Rectal smooth muscle tissue (tissue), 1 donor: ENCODE measurements around the gene RNF181.
A peak's percentile ranks its signal among the peaks of the same experiment; 100 is the strongest.
"Not testable (repeated sequence)": the region's sequence is repeated elsewhere in the genome, so short reads cannot be mapped to it uniquely, and the experiment has no call there.

Experiments
- H3K27ac ChIP-seq: one replicate; pipeline ENCODE4 v1.7.0; 2013; ENCODE audit warnings: low read depth, low read length, inconsistent platforms
- H3K27me3 ChIP-seq: one replicate; pipeline ENCODE4 v1.7.0; 2013; ENCODE audit warnings: low read length; ENCODE audit not compliant: control insufficient read depth, insufficient read depth
- H3K36me3 ChIP-seq: one replicate; pipeline ENCODE4 v1.7.0; 2013; ENCODE audit warnings: low read length; ENCODE audit not compliant: control insufficient read depth, insufficient read depth
- H3K4me1 ChIP-seq: one replicate; pipeline ENCODE4 v1.7.0; 2013; ENCODE audit warnings: low read length; ENCODE audit not compliant: control insufficient read depth, insufficient read depth
- H3K4me3 ChIP-seq: one replicate; pipeline ENCODE4 v1.7.0; 2013; ENCODE audit warnings: low read length
- H3K9ac ChIP-seq: one replicate; pipeline ENCODE4 v1.7.0; 2013; ENCODE audit warnings: low read length

Gene RNF181

DNA sequence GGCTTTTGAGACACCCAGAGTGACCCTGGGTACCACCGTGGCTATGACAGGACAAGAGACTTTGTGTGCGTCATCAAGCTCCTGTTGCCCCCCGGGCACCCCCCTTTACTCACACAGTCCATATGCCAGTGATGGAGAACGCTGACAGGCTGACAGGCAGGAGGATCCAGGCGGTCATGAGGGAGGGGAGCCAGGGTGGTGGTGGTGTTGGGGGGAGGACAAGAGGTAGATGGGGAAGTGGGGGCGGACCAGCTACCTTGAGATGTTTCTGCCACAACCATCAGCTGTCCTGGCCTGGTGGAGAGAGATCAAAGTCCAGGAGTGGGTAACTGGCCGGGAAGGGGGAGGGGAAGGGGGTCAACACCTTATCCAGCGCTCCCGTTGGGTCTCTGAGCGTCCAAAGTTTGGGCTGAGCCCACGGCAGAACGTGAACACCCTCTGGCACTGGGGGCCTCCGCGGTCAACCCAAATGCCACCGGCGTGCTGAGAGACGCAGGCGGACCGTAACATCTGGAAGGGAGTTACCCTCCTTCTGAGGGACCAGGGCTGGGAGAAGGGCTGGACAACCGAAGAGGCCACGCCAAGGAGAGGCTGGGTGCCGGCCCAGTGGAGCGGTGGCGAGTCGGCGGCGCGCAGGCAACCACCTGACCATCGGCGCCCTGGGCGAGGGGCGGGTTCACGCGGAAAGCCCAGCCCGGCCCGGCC lies 6.4 kb downstream of the RNF181 start:
- Histone ChIP-seq H3K4me1 (peaks cover 11% of the 10 kb centered on the region), H3K4me3 (peak overlapping the region; percentile 61), H3K27ac (peak overlapping the region; percentile 86), H3K27me3 (no peaks in the 10 kb centered on the region), H3K36me3 (peaks cover 7% of the 10 kb centered on the region), H3K9ac (peak overlapping the region; percentile 19)

DNA sequence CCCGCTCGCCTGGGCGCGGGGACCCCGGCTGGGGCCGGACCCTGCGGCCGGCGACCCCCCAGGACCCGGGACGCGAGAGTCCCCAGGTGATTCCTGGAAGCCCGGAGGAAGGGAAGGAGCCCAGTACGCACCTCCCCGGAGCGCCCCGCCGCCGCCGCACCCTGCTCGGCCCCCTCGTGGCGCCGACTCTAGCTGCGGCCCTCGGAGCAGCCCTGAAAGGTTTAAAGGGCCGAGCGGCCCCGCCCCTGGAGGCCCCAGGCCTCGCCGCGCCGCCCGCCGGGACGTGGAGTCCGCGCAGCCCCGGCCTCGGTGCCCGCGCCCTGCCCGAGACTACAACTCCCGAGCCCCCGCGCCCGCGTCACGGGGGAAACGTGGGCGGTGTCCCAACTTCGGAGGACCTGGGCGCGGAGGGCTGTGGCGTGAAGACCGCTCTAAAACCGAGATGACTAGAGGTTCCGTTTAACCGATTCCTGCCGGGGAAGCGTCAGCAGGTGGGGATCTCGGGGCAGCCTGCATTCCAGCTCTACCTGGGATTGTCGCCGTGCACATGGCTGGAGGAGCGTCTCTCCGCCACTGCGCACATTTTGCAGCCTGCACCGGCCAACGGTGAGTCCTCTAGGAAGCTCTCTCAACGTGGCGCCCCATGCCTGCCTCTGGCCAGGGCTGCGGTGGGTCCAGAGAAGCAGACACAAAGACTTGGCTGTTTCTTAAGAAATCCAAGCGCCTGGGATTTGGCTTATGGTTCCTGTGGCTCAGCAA lies 7.1 kb downstream of the RNF181 start, which contains the start of gene TMEM150A:
TSS of gene TMEM150A (minus strand) at position 223 of the 759 bp plus-strand sequence. CDS start 750 bp downstream, outside the sequence.
- H3K4me1 ChIP-seq, result peaks cover 11% of the 10 kb centered on the region
- H3K27me3 ChIP-seq, result no peaks in the 10 kb centered on the region
- H3K9ac ChIP-seq, result peak within 1 kb of the TSS; percentile 75
- peaks cover 7% of the 10 kb centered on the region for H3K36me3 ChIP-seq
- H3K27ac ChIP-seq, result peak within 1 kb of the TSS; percentile 86
- peak within 1 kb of the TSS; percentile 97 for H3K4me3 ChIP-seq

DNA sequence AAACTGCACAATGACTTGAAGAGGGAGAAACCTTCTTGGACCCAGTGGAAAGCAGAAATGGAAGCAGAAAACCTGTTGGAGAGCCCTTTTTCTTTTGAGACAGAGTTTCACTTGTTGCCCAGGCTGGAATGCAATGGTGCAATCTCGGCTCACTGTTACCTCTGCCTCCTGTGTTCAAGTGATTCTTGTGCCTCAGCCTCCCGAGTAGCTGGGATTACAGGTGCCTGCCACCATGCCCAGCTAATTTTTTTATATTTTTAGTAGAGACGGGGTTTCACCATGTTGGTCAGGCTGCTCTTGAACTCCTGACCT lies 8.5 kb downstream of the RNF181 start:
- peaks cover 11% of the 10 kb centered on the region for H3K4me1 ChIP-seq
- H3K36me3 ChIP-seq, H3K27me3 ChIP-seq, H3K27ac ChIP-seq, H3K9ac ChIP-seq: not testable (repeated sequence)
- H3K4me3 ChIP-seq, result peak overlapping the region; percentile 17

DNA sequence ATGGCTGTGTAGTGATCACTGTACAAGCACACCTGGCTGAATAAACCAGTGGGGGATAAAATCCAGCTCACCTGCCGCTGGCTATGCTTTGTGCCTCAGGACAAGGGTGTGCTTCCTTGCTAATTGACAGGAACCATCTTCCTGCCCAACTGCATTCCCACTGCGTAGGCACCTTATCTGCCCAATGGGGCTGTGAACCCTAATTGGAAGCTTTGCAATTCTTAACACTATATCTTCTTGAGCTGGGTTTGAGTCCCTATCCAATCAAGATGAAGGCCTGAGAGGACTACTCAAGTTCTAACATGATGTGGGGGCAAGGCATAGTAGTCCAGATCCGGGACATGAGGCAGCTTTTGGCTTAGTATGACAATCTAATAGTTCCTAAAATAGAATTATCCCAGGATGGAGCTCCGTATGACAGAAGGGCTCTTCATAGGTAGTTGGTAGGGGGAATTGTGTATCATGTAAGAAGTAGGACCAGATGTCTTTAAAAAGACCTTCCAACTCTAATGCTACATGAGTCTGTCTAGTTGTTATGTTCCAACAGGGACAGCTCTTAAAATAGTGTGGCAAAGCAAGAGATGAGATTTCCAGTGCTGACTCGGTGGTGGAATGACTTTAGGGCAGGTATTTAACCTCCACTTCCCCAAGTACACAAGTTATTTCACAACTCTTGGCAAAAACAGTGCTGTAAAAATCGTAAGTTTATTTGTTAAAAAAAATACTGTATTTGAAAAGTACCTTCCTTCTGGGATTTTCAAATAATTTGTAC lies 9.2 kb downstream of the RNF181 start:
- no peaks in the 10 kb centered on the region for H3K27me3 ChIP-seq
- H3K9ac ChIP-seq, result no peak overlapping the region
- H3K4me1 ChIP-seq, result peaks cover 11% of the 10 kb centered on the region
- peak overlapping the region; percentile 19 for H3K4me3 ChIP-seq
- peaks cover 7% of the 10 kb centered on the region for H3K36me3 ChIP-seq
- H3K27ac ChIP-seq, result no peak overlapping the region

DNA sequence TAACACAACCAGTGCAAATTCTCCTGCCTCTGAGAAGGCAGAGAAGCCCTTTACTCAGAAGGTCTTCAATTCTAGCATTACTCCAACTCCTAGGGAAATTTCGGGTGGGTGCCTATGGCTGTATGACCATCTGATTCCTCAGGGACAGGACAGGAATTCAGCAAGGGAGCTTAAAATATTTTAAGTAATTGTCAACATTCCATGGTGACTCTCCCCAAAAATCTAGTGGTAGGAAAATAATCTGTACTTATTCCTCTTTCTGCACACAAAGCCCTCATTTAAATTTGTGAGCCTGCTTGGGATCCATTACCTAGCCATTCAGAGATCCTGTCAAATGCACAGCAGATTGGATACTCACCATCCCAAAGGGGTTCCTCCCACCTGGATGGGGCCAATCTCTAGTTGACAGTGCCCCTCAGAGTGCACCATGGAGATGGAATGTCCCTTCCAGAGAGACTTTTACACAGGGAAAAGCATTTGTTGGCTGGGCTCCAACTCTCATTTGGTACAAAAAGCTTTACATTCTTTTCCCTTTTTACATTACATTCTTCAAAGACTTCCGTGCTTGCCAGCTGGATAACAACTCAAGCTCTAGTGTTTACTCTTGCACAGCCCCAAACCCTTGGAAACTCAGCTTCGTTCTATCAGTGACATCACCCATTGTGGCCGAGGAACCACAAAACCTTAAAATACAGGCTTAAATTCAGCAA lies 10.0 kb downstream of the RNF181 start:
- H3K27ac ChIP-seq, result no peak overlapping the region
- H3K27me3 ChIP-seq, result no peaks in the 10 kb centered on the region
- H3K36me3 ChIP-seq, result peaks cover 7% of the 10 kb centered on the region
- H3K9ac ChIP-seq, result no peak overlapping the region
- no peak overlapping the region for H3K4me3 ChIP-seq
- peaks cover 14% of the 10 kb centered on the region for H3K4me1 ChIP-seq

DNA sequence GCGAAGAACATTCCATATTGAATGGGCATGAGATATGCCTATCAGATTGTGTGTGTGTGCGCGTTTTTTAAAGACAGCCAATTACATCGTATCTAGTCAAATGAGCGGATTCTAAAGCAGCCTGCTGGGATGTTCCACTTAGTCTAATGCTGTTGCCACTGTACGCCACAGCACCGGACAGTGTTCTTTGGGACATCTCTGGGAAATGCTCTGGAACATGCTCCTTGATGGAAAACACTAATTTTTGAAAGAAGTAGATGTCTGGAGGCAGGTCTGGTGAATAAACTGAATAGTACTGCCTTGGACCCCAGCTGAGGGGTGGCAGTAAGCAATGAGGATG lies 10.5 kb downstream of the RNF181 start:
- no peak overlapping the region for H3K9ac ChIP-seq
- H3K27me3 ChIP-seq, result no peaks in the 10 kb centered on the region
- no peak overlapping the region for H3K27ac ChIP-seq
- no peak overlapping the region for H3K4me3 ChIP-seq
- H3K36me3 ChIP-seq, result peaks cover 7% of the 10 kb centered on the region
- H3K4me1 ChIP-seq, result peaks cover 16% of the 10 kb centered on the region

DNA sequence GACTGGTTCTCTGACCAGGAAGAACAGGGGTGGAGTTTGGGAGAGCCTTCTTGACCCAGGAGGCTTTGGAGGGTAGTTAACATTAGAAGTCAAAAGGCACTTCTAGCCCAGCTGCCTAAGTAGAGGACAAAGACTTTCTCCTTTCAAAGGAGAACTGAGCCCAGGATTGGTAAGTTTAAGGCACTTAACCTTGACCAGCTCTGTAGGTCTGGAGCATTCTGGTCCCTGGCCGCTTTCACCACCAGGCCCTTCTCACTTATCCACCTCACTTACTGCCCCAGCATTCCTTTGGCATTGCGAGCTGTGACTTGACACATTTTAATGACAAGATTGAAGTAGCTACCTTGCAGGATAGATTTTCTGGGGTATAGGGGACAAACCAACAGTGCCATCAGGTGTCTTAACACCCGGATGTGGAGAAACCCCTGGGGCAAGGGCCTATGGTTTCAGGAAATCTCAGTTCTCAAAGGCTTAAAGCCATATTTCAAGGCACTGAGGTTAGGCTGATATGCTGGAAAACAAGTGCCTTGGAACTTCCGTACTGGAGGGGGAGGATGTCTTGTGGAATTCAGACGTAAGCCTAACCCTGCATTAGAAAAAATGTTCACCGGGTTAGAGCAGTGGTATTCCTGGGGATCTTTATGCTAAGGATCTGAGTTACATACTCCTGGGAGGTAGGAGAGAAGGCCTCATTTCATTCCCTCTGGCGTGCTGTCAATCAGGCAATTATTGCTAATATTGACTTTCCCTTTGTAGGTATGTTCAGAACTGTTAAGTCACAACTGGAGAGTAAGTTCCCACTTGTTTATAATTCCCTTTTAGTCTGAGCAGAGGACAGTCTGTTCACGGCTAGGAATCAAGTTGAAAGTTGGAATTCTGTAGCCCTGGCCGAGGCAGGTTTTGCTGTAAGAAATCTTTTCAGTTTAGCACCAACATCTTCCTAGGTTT lies 12.0 kb downstream of the RNF181 start:
- Histone ChIP-seq H3K9ac (no peak overlapping the region), H3K27ac (no peak overlapping the region), H3K4me1 (peaks cover 20% of the 10 kb centered on the region), H3K27me3 (no peaks in the 10 kb centered on the region), H3K4me3 (no peak overlapping the region), H3K36me3 (peaks cover 7% of the 10 kb centered on the region)

DNA sequence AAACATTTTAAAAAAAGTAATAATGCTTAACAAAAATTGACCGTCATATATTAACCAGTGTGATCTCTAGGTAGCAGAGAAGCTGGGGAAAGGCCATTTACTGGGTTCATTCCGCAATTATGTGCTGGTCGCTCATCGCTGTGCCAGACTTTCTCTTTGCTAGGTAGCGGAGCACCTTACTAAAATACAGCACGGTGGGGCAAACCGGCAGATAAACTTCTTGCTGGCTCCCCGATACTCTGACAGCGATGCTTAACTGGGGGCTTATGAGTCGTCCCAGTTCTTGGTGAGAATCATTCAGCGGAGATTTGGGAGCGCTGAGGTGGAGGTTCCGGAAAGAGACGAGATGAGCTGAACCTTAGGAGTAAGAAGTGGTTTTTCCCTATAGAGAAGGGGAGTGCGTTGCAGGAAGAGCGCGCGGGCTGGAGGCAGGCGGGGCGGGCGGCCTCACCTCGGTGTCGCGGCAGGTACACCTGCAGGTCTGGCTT lies 15.7 kb downstream of the RNF181 start:
- H3K4me1 ChIP-seq, result peaks cover 9% of the 10 kb centered on the region
- peak overlapping the region; percentile 66 for H3K4me3 ChIP-seq
- peak overlapping the region; percentile 73 for H3K27ac ChIP-seq
- H3K9ac ChIP-seq, result peak overlapping the region; percentile 16
- no peaks in the 10 kb centered on the region for H3K27me3 ChIP-seq
- H3K36me3 ChIP-seq, result peaks cover 7% of the 10 kb centered on the region

DNA sequence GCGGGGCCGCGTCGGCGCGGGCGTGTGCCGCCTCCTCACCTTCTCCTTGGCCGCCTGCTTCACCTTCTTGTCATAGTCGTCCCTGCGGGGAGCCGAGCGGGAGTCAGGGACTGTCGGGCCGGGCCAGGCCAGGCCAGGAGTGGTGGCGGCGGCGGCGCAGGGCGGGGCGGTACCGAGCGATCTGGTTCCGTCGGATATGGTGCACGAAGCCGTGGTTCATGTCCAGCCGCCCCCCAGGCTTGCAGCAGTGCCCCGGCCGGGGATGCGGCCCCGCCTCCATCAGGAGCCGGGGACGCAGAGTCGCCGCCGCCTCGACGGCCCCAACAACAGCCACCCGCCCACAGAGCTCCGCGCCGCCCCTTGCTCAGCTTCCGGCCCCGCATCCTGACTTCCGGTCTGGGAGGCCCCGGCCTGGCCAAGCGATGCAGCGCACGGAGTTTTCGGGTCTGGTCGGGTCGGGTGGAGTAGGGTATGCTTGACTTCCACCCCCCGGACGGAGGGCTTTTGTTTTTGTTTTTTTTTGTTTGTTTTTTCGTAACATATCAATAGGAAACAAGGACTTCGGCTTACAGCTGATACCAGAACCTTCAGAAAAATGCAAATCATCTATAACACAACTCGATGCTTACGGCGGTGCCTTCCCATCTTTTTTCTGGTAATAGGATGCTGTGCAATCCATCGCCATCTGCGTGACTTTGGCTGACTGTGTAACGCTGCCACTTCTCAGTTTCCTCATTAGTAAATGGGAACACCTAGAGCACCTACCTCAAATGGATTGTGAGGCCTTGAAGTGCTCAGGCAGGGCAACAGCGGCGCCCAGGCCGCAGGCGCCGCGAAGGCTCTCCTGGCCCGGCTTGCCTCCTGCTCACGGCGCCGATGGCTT lies 16.4 kb downstream of the RNF181 start, which contains the start of gene C2orf68:
TSS of gene C2orf68 (minus strand) at position 362 of the 883 bp plus-strand sequence. CDS start at position 280, 82 bp downstream.
- H3K27me3 ChIP-seq, result no peaks in the 10 kb centered on the region
- peak within 1 kb of the TSS; percentile 38 for H3K9ac ChIP-seq
- H3K4me3 ChIP-seq, result peak within 1 kb of the TSS; percentile 66
- H3K27ac ChIP-seq, result peak within 1 kb of the TSS; percentile 84
- peaks cover 9% of the 10 kb centered on the region for H3K4me1 ChIP-seq
- H3K36me3 ChIP-seq, result peaks cover 7% of the 10 kb centered on the region

DNA sequence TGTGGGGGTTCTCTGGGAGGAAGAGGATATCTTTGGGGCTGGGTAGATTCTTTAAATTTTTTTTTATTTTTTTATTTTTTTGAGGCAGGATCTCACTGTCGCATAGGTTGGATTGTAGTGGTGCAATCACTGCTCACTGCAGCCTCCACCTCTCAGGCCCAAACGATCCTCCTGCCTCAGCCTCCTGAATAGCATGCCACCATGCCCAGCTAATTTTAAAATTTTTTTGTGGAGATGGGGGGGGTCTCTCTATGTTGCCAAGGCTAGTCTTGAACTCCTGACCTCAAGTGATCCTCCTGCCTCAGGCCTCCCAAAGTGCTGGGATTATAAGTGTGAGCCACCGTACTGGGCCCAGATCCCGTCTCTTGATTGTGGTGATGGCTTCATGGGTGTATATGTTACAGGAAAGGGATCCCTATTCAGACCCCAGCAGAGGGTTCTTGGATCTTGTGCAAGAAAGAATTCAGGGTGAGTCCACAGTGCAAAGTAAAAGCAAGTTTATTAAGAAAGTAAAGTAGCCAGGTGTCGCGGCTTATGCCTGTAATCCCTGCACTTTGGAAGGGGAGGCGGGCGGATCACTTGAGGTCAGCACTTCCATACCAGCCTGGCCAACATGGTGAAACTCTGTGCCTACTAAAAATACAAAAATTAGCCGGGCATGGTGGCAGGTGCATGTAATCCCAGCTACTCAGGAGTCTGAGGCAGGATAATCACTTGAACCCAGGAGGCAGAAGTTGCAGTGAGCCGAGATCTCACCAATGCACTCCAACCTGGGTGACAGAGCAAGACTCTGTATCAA lies 18.4 kb downstream of the RNF181 start:
- H3K36me3 ChIP-seq, result peaks cover 4% of the 10 kb centered on the region
- H3K9ac ChIP-seq, result no peak overlapping the region
- no peaks in the 10 kb centered on the region for H3K27me3 ChIP-seq
- no peak overlapping the region for H3K27ac ChIP-seq
- H3K4me3 ChIP-seq, result no peak overlapping the region
- H3K4me1 ChIP-seq, result peaks cover 11% of the 10 kb centered on the region
